SK-N-SH treated with all-trans-retinoic acid at 6 μM for 48 hours (cell line): ENCODE data around the gene XPC.

Experiments used
- ATAC-seq: fragments of 200-7000 bp; cut with Tn5 transposase; 3 replicates; pipeline ENCODE4 v1.9.1; 2020; ENCODE audit warnings: mild to moderate bottlenecking, moderate library complexity
- BACH2 ChIP-seq: fragments of 250-450 bp; sonication (Bioruptor Pico); IDR thresholded peaks from 2 replicates; pipeline ENCODE4 v1.9.0; 2021; ENCODE audit warnings: mild to moderate bottlenecking, borderline replicate concordance
- CSDC2 ChIP-seq: fragments of 250-450 bp; sonication (Bioruptor Pico); IDR thresholded peaks from 2 replicates; pipeline ENCODE4 v1.5.0; 2020; ENCODE audit warnings: mild to moderate bottlenecking, moderate library complexity
- CSRNP3 ChIP-seq: fragments of 250-450 bp; sonication (Bioruptor Pico); IDR thresholded peaks from 2 replicates; pipeline ENCODE4 v1.5.1; 2021; ENCODE audit warnings: mild to moderate bottlenecking, moderate library complexity
- ESRRG ChIP-seq: fragments of 250-450 bp; sonication (Bioruptor Pico); IDR thresholded peaks from 2 replicates; pipeline ENCODE4 v1.6.1; 2021; ENCODE audit warnings: mild to moderate bottlenecking
- GLIS3 ChIP-seq: fragments of 250-450 bp; sonication (Bioruptor Pico); IDR thresholded peaks from 2 replicates; pipeline ENCODE4 v1.5.0; 2020; ENCODE audit warnings: mild to moderate bottlenecking, moderate library complexity
- OSR1 ChIP-seq: fragments of 250-450 bp; sonication (Bioruptor Pico); IDR thresholded peaks from 2 replicates; pipeline ENCODE4 v1.8.0; 2022; ENCODE audit warnings: moderate library complexity, mild to moderate bottlenecking, inconsistent platforms
- PATZ1 ChIP-seq: fragments of 250-450 bp; sonication (Bioruptor Pico); IDR thresholded peaks from 2 replicates; pipeline ENCODE4 v1.8.0; 2020; ENCODE audit warnings: mild to moderate bottlenecking, moderate library complexity, borderline replicate concordance
- POU6F1 ChIP-seq: fragments of 250-450 bp; sonication (Bioruptor Pico); IDR thresholded peaks from 2 replicates; pipeline ENCODE4 v1.8.0; 2021; ENCODE audit warnings: low read depth, mild to moderate bottlenecking, moderate library complexity, borderline replicate concordance
- PPARA ChIP-seq: fragments of 250-450 bp; sonication (Bioruptor Pico); IDR thresholded peaks from 2 replicates; pipeline ENCODE4 v1.5.0; 2020; ENCODE audit warnings: mild to moderate bottlenecking, borderline replicate concordance
- RARB ChIP-seq: fragments of 250-450 bp; sonication (Bioruptor Pico); IDR thresholded peaks from 2 replicates; pipeline ENCODE4 v1.8.0; 2021; ENCODE audit warnings: mild to moderate bottlenecking, moderate library complexity
- TOX ChIP-seq: fragments of 250-450 bp; sonication (Bioruptor Pico); IDR thresholded peaks from 2 replicates; pipeline ENCODE4 v1.8.0; 2021; ENCODE audit warnings: mild to moderate bottlenecking, moderate library complexity, borderline replicate concordance
- TSHZ2 ChIP-seq: fragments of 250-450 bp; sonication (Bioruptor Pico); IDR thresholded peaks from 2 replicates; pipeline ENCODE4 v1.5.0; 2020; ENCODE audit warnings: mild to moderate bottlenecking, moderate library complexity
- ZC3H10 ChIP-seq: fragments of 250-450 bp; sonication (Bioruptor Pico); IDR thresholded peaks from 2 replicates; pipeline ENCODE4 v1.5.1; 2021; ENCODE audit warnings: mild to moderate bottlenecking, moderate library complexity
- ZFP3 ChIP-seq: fragments of 250-450 bp; sonication (Bioruptor Pico); IDR thresholded peaks from 2 replicates; pipeline ENCODE4 v1.5.0; 2020; ENCODE audit warnings: mild to moderate bottlenecking, moderate library complexity
- ZFP30 ChIP-seq: fragments of 450-650 bp; formaldehyde crosslinking; IDR thresholded peaks from 2 replicates; pipeline ENCODE4 v1.5.0; 2022; ENCODE audit warnings: mild to moderate bottlenecking, moderate library complexity
- ZNF565 ChIP-seq: fragments of 450-650 bp; formaldehyde crosslinking; conservative IDR thresholded peaks from 2 replicates; pipeline ENCODE4 v1.5.0; 2020; ENCODE audit warnings: low read depth, mild to moderate bottlenecking, moderate library complexity

XPC gene

GRCh38 chr3:14204515-14205284, 26.3 kb upstream of the XPC start:
- TF ChIP-seq CSRNP3 (CRISPR knock-in tag) (no peak), ZC3H10 (CRISPR knock-in tag) (no peak), BACH2 (CRISPR knock-in tag) (no peak), ESRRG (CRISPR knock-in tag) (no peak), RARB (CRISPR knock-in tag) (no peak), TOX (CRISPR knock-in tag) (no peak), ZNF565 (CRISPR knock-in tag) (no peak), ZFP30 (CRISPR knock-in tag) (no peak)
- no peak for ATAC-seq

GRCh38 chr3:14203521-14204079, 25.2 kb upstream of the XPC start:
- peak; percentile 91 for ATAC-seq
- no peak for TF ChIP-seq TSHZ2 (CRISPR knock-in tag)
- no peak for TF ChIP-seq TOX (CRISPR knock-in tag)
- TF ChIP-seq BACH2 (CRISPR knock-in tag), result no peak
- TF ChIP-seq ZFP30 (CRISPR knock-in tag), result no peak
- TF ChIP-seq POU6F1 (CRISPR knock-in tag), result no peak
- TF ChIP-seq OSR1, result no peak
- TF ChIP-seq GLIS3, result no peak
- no peak for TF ChIP-seq ZNF565 (CRISPR knock-in tag)
- no peak for TF ChIP-seq ESRRG (CRISPR knock-in tag)
- no peak for TF ChIP-seq PATZ1

GRCh38 chr3:14202874-14203520, 24.6 kb upstream of the XPC start:
- ATAC-seq, result no peak
- TF ChIP-seq CSDC2 (no peak), ZNF565 (CRISPR knock-in tag) (no peak), PPARA (CRISPR knock-in tag) (no peak), ZFP3 (no peak), ESRRG (CRISPR knock-in tag) (no peak), POU6F1 (CRISPR knock-in tag) (no peak)
